ENCODE results near the gene LYL1.

DNA sequence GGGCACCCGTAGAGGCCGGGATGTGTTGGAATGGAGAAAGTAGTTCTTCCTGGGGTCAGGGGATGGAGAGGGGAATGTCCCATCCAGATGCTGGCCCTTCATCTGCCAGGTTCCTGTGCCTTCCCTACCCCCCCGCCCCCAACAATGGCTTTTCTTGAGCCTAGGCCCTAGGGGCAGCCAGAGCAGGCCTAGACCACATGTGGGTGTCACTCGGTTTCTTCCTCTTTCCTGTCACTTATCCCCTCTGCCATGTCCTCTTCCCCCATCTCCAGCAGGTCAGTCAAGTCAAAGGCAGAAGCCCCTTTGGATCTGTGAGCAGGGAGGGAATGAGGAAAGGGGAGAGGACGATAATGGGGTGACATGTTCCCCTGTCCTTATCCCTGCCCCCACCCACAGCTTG, 36.4 kb downstream of the LYL1 start:
- TF ChIP-seq, protein P1, sequence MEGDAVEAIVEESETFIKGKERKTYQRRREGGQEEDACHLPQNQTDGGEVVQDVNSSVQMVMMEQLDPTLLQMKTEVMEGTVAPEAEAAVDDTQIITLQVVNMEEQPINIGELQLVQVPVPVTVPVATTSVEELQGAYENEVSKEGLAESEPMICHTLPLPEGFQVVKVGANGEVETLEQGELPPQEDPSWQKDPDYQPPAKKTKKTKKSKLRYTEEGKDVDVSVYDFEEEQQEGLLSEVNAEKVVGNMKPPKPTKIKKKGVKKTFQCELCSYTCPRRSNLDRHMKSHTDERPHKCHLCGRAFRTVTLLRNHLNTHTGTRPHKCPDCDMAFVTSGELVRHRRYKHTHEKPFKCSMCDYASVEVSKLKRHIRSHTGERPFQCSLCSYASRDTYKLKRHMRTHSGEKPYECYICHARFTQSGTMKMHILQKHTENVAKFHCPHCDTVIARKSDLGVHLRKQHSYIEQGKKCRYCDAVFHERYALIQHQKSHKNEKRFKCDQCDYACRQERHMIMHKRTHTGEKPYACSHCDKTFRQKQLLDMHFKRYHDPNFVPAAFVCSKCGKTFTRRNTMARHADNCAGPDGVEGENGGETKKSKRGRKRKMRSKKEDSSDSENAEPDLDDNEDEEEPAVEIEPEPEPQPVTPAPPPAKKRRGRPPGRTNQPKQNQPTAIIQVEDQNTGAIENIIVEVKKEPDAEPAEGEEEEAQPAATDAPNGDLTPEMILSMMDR (IDR thresholded peaks at IDR 0.05), result no peak
- TF ChIP-seq POLR2AphosphoS5 (IDR thresholded peaks at IDR 0.05) (no peak), POLR2A (IDR thresholded peaks at IDR 0.05) (no peak)

Measured in transverse colon (tissue), 4 donors.